Left hindlimb (tissue), 1 donor: ENCODE data around the gene SRSF7.
"Not testable (repeated sequence)": the region's sequence is repeated elsewhere in the genome, so short reads cannot be mapped to it uniquely, and the experiment has no call there.

Experiments
- DNase-seq: peaks from one replicate; pipeline ENCODE4 v3.0.0-alpha.2; 2018

SRSF7 gene

GRCh38 chr2:38750891-38751595, at the start of gene SRSF7:
Gene SRSF7, minus strand, starts transcription at chr2:38751361. Its CDS starts 105 bp downstream, at chr2:38751256.
- DNase-seq: peak; percentile 99

DNA sequence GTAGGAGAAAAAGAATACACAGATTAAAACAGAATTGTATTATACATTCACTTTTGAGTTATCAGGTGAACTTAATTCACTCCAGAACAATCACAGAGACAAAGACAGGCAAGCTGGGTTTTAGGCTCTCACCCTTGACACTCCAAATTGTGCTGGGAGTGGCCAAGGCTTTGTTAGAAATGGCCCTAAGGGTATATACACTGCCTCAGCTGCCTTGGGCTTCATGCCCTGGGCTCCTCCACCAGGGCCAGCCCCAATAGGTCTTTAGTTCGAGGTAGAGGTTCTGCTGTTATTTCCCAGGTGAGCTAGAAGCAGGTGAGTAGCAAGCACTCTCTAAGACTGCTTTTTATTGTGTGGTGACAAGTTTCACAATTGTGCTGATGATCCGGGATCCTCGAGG, 46.8 kb upstream of the SRSF7 start:
- DNase-seq: no peak

DNA sequence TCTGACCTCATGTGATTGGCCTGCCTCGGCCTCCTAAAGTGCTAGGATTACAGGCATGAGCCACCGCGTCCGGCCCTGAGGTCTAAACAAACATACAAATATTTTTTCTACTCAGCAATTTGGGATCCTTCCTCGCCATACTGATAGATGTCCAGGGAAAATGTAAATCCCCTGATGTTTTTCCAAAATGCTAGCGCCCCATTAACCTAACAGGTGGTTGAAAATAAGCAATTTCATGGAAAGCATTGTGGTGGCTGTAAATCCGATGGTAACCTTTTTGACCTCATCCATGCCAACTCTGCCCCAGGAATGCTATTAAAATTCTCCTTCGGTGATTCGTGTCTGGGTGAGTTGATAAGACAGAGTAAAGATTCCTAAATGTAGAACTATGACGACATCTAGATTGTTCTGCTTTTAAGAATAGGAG, 46.1 kb upstream of the SRSF7 start:
- no peak for DNase-seq

- DNase-seq: not testable (repeated sequence)
These were observed 43.9 kb upstream of the SRSF7 start for GRCh38 chr2:38795016-38795415.

DNA sequence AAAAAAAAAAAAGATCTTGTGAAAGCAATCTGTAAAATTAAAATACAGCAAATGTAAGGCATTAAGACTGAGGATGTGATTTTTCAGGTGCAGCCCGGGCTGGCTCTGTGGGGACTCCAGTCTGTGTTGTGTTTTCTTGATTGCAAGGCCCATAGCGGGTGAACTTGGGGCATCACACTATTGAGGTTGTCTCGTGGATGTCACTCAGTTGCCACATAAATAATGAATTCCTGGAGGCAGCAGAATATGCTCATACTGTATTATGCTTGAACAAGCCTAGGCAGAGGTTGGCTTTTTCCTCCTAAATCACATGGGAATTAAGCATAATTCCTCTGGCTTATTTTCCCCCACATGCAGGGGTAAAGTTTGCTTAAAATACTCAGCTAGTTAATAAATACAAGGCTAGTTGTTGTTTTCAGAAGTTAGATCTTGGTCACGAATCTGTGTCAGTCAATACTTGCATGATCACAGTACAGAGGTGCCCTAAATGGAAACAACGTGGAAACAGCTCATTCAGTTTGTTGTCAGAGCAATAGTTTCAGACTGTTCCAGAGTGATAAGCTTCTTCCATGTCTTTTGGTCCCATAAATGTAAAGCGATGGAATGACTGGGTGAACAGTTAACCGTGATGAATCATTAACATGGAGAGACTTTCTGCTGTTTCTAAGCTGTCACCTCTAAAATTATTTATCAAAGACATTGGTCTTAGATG, 43.2 kb upstream of the SRSF7 start:
- no peak for DNase-seq

DNA sequence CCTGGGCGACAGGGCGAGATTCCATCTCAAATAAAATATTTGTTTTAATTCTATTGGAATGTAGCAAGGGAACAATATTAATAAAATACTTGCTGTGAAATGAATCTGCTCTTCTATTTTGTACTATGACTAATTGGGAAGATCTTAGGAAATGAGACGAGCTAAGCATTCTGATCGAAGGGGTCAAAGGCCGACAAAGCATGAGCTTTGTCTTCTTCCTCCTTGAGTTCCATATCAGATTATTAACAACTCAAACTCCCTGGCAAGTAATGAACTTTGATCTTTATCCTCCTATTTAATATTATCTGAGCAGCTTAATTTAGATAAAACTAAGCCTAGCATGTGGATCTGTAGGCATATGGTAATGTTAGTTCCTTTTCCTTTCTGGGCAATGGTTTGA, 42.4 kb upstream of the SRSF7 start:
- DNase-seq: no peak

GRCh38 chr2:38792751-38793150, 41.6 kb upstream of the SRSF7 start:
- no peak for DNase-seq

- DNase-seq: not testable (repeated sequence)
These were observed 41.2 kb upstream of the SRSF7 start for GRCh38 chr2:38792321-38792720.

- DNase-seq: no peak
These were observed 40.6 kb upstream of the SRSF7 start for GRCh38 chr2:38791744-38792143.

GRCh38 chr2:38789691-38790090, 38.5 kb upstream of the SRSF7 start:
- DNase-seq: no peak

DNA sequence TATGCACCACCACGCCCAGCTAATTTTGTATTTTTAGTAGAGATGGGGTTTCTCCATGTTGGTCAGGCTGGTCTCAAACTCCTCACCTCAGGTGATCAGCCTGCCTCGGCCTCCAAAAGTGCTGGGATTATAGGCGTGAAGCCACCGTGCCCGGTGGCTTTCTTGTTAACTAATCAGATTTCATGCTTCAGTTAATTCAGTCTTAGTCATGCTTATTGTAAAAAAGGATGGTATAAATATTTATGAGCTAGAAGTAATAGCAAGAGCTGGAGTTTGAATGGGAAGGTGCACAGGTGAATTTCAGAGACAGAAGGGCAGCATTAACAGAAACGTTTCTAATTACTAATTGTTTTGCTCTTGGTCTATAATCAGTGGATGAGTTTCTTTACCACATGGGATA, 37.1 kb upstream of the SRSF7 start:
- no peak for DNase-seq

- DNase-seq: no peak
These were observed 32.4 kb upstream of the SRSF7 start for GRCh38 chr2:38783586-38783985.

DNA sequence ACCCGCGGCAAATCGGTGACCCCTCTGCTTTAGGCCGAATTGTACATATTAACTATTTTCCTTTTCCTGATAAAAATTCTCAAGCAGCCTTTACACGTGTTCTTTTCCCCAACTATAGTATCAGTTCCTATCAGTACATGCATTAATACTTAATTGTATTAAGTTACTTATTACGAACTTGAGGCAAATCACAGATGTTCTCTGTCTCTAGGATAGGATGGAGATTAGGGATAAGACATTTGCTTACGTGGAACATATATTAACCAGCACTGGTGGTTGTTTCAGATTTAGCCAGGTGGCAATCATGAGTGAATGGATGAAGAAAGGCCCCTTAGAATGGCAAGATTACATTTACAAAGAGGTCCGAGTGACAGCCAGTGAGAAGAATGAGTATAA, 27.5 kb upstream of the SRSF7 start:
- no peak for DNase-seq

GRCh38 chr2:38776531-38776930, 25.4 kb upstream of the SRSF7 start:
- no peak for DNase-seq

- DNase-seq: no peak
These were observed 24.7 kb upstream of the SRSF7 start for GRCh38 chr2:38775921-38776225.

DNA sequence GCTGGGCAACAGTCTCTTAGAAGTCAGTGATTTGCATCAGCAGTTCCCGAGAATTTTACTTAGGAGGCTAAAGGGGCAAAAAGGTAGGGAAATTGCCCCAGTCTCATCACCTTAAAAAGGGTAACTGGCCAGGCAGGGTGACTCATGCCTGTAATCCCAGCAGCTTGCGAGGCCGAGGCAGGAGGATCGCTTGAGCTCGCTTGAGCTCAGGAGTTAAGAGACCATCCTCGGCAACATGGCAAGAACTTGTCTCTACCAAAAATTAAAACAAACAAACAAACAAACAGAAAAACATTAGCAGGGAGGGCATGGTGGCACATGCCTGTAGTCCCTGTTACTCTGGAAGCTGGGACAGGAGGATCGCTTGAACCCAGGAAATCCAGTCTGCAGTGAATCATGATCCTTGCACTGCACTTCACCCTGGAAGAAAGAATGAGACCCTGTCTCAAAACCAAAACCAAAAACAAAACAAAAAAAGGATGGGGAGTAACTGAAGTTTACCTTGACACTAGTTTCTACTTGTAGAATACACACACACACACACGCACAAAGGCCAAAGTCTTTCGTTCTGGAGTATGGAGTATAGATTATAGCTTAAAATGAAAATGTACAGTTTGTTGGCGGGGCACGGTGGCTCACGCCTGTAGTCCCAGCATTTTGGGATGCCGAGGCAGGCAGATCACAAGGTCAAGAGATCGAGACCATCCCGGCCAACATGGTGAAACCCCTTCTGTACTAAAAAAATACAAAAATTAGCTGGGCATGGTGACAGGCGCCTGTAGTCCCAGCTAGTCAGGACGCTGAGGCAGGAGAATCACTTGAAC, 24.1 kb upstream of the SRSF7 start:
- no peak for DNase-seq

GRCh38 chr2:38771632-38772031, 20.5 kb upstream of the SRSF7 start:
- no peak for DNase-seq

- DNase-seq: no peak
These were observed 14.4 kb upstream of the SRSF7 start for GRCh38 chr2:38765551-38765950.

- no peak for DNase-seq
These were observed 14.0 kb upstream of the SRSF7 start for GRCh38 chr2:38765149-38765548.

DNA sequence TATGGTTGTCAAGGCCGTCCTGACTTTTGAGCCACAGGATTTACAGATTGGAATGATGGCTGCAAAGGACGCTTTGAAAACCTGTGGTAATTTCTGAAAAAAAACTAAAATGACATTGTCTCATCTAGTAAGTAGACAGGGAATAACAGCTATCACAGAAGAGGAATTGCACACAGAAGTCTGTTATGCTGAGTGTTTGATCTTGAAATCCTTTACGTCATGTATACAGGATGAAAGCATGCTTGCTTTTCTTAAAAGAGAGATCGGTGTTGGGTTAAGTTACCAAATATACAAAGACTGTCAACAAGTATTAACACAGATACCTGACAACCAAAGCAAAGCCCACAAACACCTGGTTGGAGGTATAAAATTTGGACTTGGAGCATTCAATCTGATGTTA, 12.6 kb upstream of the SRSF7 start:
- no peak for DNase-seq

DNA sequence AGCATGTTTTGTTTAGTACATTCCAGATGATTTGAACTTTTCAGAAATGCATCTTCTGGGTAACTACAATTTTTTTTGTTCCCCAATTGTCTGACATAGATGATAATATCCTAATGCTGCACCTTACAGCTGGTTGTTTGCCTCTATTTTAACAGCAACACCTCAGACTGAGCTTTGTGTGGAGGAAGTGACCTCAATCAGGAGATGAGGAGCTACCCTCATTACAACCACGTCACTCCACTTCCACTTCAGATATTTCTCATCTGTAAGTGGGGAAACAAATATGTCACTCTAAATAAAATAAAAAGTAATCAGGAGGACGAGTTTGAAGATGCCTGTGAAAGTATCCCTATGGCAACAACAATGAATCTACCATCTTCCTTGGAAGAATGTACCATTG, 12.1 kb upstream of the SRSF7 start:
- no peak for DNase-seq

- DNase-seq: not testable (repeated sequence)
These were observed 4.7 kb upstream of the SRSF7 start for GRCh38 chr2:38755891-38756290.

GRCh38 chr2:38754506-38754905, 3.3 kb upstream of the SRSF7 start:
- DNase-seq: no peak

- DNase-seq: no peak
These were observed 2.9 kb upstream of the SRSF7 start for GRCh38 chr2:38754049-38754448.
